ENCODE data around the gene JUP.

Gene JUP

DNA sequence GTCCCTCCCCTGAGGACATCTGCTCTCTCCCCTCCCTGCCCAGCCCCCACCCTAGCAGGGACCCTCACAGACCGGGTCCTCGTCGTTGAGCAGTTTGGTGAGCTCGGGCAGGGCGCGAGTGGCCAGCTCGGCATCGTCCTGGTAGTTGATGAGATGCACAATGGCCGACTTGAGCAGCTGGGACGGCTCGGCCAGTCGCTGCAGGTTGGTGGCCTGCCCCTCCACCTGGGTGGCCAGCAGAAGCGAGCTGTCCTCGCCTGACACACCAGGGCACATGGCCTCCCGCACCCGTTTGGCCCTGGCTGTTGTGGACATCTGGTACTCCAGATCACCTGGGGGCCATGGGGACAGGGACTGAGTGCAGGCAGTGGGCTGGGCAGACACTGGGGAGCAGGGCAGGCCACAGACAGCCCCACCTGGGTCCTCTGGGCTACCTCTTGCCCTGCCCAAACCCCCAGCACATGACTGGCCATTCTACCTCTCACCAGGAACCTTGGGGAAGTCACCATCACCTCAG lies 17.1 kb downstream of the JUP start:
- CTCF ChIA-PET: interaction anchor here (0.6 to 1.6 kb wide), 2 partner anchors 17 to 40 kb away, joined by 3 to 9 read pairs; partner anchors contain the start of gene JUP
- DNase-seq (ENCODE audit: extremely low spot score): no peak
- POLR2A ChIA-PET: interaction anchor here (2.5 kb wide), 1 partner anchor 17 kb away, joined by 8 read pairs; the partner anchor contains the start of gene JUP
- TF ChIP-seq LEF1 (IDR thresholded peaks at IDR 0.05; ENCODE audit: borderline replicate concordance) (no peak), TARDBP (IDR thresholded peaks at IDR 0.05) (no peak), SP1 (IDR thresholded peaks at IDR 0.05) (no peak), HDGF (IDR thresholded peaks at IDR 0.05; ENCODE audit: borderline replicate concordance) (no peak), FOXK2 (IDR thresholded peaks at IDR 0.05) (no peak), CTBP1 (IDR thresholded peaks at IDR 0.05; ENCODE audit: borderline replicate concordance) (no peak), L3MBTL2 (conservative IDR thresholded peaks at IDR 0.05) (no peak), ELF4 (IDR thresholded peaks at IDR 0.05) (no peak), ARNT (IDR thresholded peaks at IDR 0.05) (no peak), BHLHE40 (IDR thresholded peaks at IDR 0.05; ENCODE audit: borderline replicate concordance) (no peak), FOXM1 (IDR thresholded peaks at IDR 0.05; ENCODE audit: borderline replicate concordance) (no peak), NFRKB (IDR thresholded peaks at IDR 0.05) (no peak), SUZ12 (IDR thresholded peaks at IDR 0.05) (no peak), FOXA1 (IDR thresholded peaks at IDR 0.05) (no peak), PKNOX1 (IDR thresholded peaks at IDR 0.05) (no peak), ZNF384 (IDR thresholded peaks at IDR 0.05) (no peak)

- POLR2A ChIA-PET: no interaction called here
- CTCF ChIA-PET: interaction anchor here (0.6 to 1.6 kb wide), 3 partner anchors 10 to 39 kb away, joined by 3 to 9 read pairs (median 3); partner anchors contain the start of gene JUP
- no peak for DNase-seq (ENCODE audit: extremely low spot score)
- TF ChIP-seq FOXA1 (IDR thresholded peaks at IDR 0.05) (no peak), LEF1 (IDR thresholded peaks at IDR 0.05; ENCODE audit: borderline replicate concordance) (no peak), TARDBP (IDR thresholded peaks at IDR 0.05) (no peak), FOXK2 (IDR thresholded peaks at IDR 0.05) (no peak), ELF4 (IDR thresholded peaks at IDR 0.05) (no peak), ARNT (IDR thresholded peaks at IDR 0.05) (no peak), BHLHE40 (IDR thresholded peaks at IDR 0.05; ENCODE audit: borderline replicate concordance) (no peak), FOXM1 (IDR thresholded peaks at IDR 0.05; ENCODE audit: borderline replicate concordance) (no peak), CTBP1 (IDR thresholded peaks at IDR 0.05; ENCODE audit: borderline replicate concordance) (no peak), L3MBTL2 (conservative IDR thresholded peaks at IDR 0.05) (no peak), SP1 (IDR thresholded peaks at IDR 0.05) (no peak), SUZ12 (IDR thresholded peaks at IDR 0.05) (no peak), HDGF (IDR thresholded peaks at IDR 0.05; ENCODE audit: borderline replicate concordance) (no peak), NFRKB (IDR thresholded peaks at IDR 0.05) (no peak), PKNOX1 (IDR thresholded peaks at IDR 0.05) (no peak), ZNF384 (IDR thresholded peaks at IDR 0.05) (no peak)
These were observed 17.7 kb downstream of the JUP start for GRCh38 chr17:41768682-41769288.

DNA sequence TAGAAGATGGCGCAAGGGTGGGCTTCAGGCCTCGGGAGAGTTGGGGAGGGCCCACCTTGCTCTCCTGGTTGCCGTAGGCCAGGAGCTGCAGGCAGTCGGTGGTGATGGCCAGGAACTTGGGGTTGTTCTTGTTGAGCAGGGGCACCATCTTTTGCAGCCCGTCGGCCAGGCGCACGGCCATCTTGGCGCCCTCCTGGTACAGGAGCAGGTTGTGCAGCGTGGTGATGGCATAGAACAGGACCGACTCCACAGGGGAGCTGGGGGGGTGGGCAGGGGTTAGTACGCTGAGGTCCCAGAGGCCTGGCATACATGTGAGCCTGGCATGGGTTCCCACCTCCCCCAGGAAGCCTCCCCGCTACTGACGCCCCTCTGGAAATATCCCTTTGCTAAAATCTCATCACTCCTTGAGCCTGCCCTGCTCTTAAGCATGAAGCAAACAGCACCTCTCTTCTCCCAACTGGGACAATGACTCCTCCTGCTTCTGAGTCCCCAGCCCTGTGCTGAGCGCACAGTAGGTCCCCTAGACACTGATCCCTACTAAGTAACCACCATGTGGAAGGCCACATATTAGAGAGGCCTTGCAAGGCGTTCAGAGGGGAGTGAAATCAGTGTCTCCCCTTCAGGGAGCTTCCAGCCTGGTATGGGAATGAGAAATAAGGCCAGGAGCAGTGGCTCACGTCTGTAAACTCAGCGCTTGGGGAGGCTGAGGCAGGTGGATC lies 19.0 kb downstream of the JUP start:
- CTCF ChIA-PET: no interaction called here
- POLR2A ChIA-PET: no interaction called here
- no peak for DNase-seq (ENCODE audit: extremely low spot score)
- TF ChIP-seq L3MBTL2 (conservative IDR thresholded peaks at IDR 0.05) (no peak), LEF1 (IDR thresholded peaks at IDR 0.05; ENCODE audit: borderline replicate concordance) (no peak)

GRCh38 chr17:41766135-41766534 lies 20.4 kb downstream of the JUP start:
- TF ChIP-seq FOXK2 (IDR thresholded peaks at IDR 0.05) (no peak), TARDBP (IDR thresholded peaks at IDR 0.05) (no peak), SP1 (IDR thresholded peaks at IDR 0.05) (no peak), HDGF (IDR thresholded peaks at IDR 0.05; ENCODE audit: borderline replicate concordance) (no peak), ARNT (IDR thresholded peaks at IDR 0.05) (no peak), L3MBTL2 (conservative IDR thresholded peaks at IDR 0.05) (no peak), LEF1 (IDR thresholded peaks at IDR 0.05; ENCODE audit: borderline replicate concordance) (no peak)
- ChIA-PET CTCF (interaction anchor here (0.6 kb wide), 1 partner anchor 120 kb away, joined by 3 read pairs; no protein-coding TSS in a partner anchor), POLR2A (interaction anchor here (1.6 kb wide), 1 partner anchor 20 kb away, joined by 6 read pairs; the partner anchor contains the start of gene JUP)
- DNase-seq (ENCODE audit: extremely low spot score): no peak

DNA sequence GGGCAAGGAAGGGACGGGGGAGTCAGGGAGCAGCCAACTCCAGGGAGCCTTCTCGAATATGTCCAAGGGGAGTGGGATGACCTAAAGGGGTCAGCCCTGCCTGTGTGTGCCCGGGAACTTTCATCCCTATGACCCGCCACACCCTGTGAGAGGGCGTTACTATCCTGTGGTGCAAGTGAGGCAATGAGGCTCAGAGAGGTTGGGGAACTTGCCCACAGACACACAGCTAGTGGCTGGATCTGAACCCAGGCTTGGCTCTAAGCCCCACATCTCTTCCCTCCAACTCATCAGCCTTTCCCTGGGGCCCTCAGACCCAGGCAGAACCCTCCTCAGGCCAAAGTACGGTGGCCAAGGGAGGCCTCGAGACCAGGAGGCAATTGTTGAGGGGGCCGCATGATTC lies 23.2 kb downstream of the JUP start:
- CTCF ChIA-PET: interaction anchor here (1.2 kb wide), 1 partner anchor 23 kb away, joined by 3 read pairs; no protein-coding TSS in a partner anchor
- DNase-seq (ENCODE audit: extremely low spot score): no peak
- no peak for TF ChIP-seq FOXM1 (IDR thresholded peaks at IDR 0.05; ENCODE audit: borderline replicate concordance)
- no peak for TF ChIP-seq BHLHE40 (IDR thresholded peaks at IDR 0.05; ENCODE audit: borderline replicate concordance)
- no peak for TF ChIP-seq SUZ12 (IDR thresholded peaks at IDR 0.05)
- TF ChIP-seq FOXA1 (IDR thresholded peaks at IDR 0.05): no peak
- TF ChIP-seq FOXK2 (IDR thresholded peaks at IDR 0.05): no peak
- TF ChIP-seq ARNT (IDR thresholded peaks at IDR 0.05): no peak
- TF ChIP-seq CTBP1 (IDR thresholded peaks at IDR 0.05; ENCODE audit: borderline replicate concordance): no peak
- TF ChIP-seq HDGF (IDR thresholded peaks at IDR 0.05; ENCODE audit: borderline replicate concordance): no peak
- no peak for TF ChIP-seq LEF1 (IDR thresholded peaks at IDR 0.05; ENCODE audit: borderline replicate concordance)
- POLR2A ChIA-PET: interaction anchor here (0.9 to 1.6 kb wide), 2 partner anchors 23 to 30 kb away, joined by 3 to 4 read pairs; partner anchors contain the start of gene JUP

DNA sequence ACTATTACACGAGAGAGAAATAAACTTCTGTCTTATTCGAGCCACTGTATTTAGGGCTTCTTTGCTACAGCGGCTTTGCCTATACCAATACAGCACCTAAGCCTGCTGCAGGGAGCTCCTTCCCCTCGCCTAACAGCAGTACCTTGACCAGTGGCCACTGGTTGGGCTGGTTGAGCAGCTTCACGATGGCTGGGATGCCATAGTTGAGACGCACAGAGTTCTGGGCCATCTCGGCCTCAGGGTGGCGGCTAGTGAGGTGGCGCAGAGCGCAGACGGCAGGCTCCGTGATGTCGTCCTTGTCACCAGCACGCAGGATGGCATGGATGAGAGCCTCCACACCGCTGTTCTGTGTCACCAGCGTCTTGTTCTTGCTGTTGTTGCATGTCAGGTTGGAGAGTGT lies 23.7 kb downstream of the JUP start:
- no peak for TF ChIP-seq FOXM1 (IDR thresholded peaks at IDR 0.05; ENCODE audit: borderline replicate concordance)
- TF ChIP-seq SUZ12 (IDR thresholded peaks at IDR 0.05): no peak
- no peak for TF ChIP-seq FOXK2 (IDR thresholded peaks at IDR 0.05)
- TF ChIP-seq NFRKB (IDR thresholded peaks at IDR 0.05): no peak
- no peak for TF ChIP-seq CTBP1 (IDR thresholded peaks at IDR 0.05; ENCODE audit: borderline replicate concordance)
- ChIA-PET POLR2A (interaction anchor here (0.9 to 1.6 kb wide), 2 partner anchors 24 to 30 kb away, joined by 3 to 4 read pairs; partner anchors contain the start of gene JUP), CTCF (interaction anchor here (0.8 to 1.2 kb wide), 2 partner anchors 23 to 24 kb away, joined by 3 to 4 read pairs; partner anchors contain the start of gene JUP)
- DNase-seq (ENCODE audit: extremely low spot score): no peak
